Measurements from ENCODE around the gene TMEM39B.

- TF ChIP-seq CTCF (conservative IDR thresholded peaks at IDR 0.05 in 1 of 2, IDR thresholded peaks at IDR 0.05 in 1 of 2; ENCODE audit: low read depth in 1 of 2, low read length in 2 of 2) (no peak), EZH2 (IDR thresholded peaks at IDR 0.05; ENCODE audit: low read length, missing control alignments) (no peak)
Measured at GRCh38 chr1:32028746-32029145, 44.0 kb upstream of the TMEM39B start.
